Hepatocyte (in vitro differentiated cells): ENCODE data around the gene SLC25A33.

ENCODE experiments used
- CTCF ChIP-seq: fragments of 200-600 bp; sonication (generic); IDR thresholded peaks from 2 replicates; pipeline ENCODE4 v1.5.1; 2016; ENCODE audit warnings: antibody characterized with exemption, mild to moderate bottlenecking; ENCODE audit not compliant: poor library complexity
- EZH2 ChIP-seq: fragments of 200-600 bp; sonication (generic); IDR thresholded peaks from 2 replicates; pipeline ENCODE4 v1.6.1; 2016; ENCODE audit warnings: antibody characterized with exemption, mild to moderate bottlenecking, borderline replicate concordance
- EZH2phosphoT487 ChIP-seq: fragments of 200-600 bp; sonication (generic); IDR thresholded peaks from one replicate; pipeline ENCODE4 v1.6.1; 2018; ENCODE audit warnings: antibody characterized with exemption, mild to moderate bottlenecking, low read depth, moderate library complexity; ENCODE audit not compliant: unreplicated experiment, severe bottlenecking

DNA sequence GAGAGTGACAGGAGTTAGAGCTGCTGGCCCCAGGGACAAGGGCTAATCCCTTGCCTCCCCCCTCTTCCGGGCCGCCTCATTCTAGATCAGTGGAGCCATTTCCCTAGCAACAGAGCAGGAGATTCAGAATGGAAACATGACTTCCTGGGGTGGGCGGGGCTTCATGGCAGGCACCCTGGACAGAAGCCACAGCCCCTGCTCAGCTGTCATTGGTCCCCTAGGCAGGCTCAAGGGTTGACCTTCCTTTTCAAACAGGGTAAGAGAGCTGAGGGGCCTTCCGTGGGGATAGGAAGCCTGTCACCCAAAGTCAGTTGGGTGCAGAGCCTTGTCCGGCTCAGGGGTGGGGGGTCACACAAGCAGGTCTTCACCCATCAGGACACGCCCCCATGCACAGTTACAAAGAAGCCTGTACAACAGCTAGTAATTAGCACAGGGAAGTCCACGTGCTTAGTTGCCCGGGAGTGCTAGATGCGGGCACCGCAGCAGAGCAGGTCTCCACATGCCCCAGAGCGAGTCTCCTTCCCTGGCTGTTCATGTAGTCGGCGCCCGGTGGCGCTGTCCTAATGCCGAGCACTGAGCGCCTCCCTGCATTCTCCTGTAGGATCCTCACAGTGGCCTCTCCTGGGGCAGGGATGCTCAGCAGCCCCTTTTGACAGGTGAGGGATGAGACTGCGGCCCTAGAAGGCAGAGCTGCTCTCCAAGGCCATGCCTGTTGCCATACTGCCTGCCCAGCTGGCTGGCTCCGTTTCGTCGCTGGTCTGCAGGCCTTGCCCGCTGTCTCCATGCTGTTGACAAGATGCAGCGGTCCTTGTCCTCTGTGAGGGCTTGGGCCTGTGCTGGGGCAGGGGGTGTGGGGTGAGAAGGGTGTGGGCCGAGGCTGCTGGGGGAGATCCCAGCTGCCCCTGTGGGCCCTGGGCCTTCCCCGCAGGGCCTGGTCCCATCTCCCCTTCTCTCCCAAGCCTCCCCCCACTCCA lies 54.5 kb downstream of the SLC25A33 start:
- TF ChIP-seq CTCF (no peak), EZH2 (no peak), EZH2phosphoT487 (no peak)
